GM23338 (cell line): ENCODE results near the gene SLC9A8. TPM values are rescaled to one million over a fixed set of nuclear protein-coding genes. Genes with fewer than 3 reads are reported as not detected.
A peak's percentile ranks its signal among the peaks of the same experiment; 100 is the strongest.

Source experiments
- ATAC-seq: fragments of 200-7000 bp; cut with Tn5 transposase; 3 replicates; pipeline ENCODE4 v1.9.1; 2020
- DNase-seq: peaks from one replicate; pipeline ENCODE4 v3.0.0-alpha.2; 2015; ENCODE audit warnings: low spot score
- H2AFZ ChIP-seq: fragments of 200-600 bp; sonication (generic); 2 replicates; pipeline ENCODE4 v1.8.0; 2016; ENCODE audit warnings: antibody characterized with exemption, mild to moderate bottlenecking, moderate library complexity
- H3F3A ChIP-seq: fragments of 200-600 bp; sonication (generic); replicated peaks from 2 replicates; pipeline ENCODE4 v1.8.0; 2017; ENCODE audit warnings: antibody characterized with exemption, mixed run types, low read depth
- H3K27ac ChIP-seq: fragments of 200-600 bp; sonication (generic); 2 replicates; pipeline ENCODE4 v1.6.1; 2016; ENCODE audit warnings: low read depth
- H3K27me3 ChIP-seq: fragments of 200-600 bp; sonication (generic); 2 replicates; pipeline ENCODE4 v1.8.0; 2016; ENCODE audit warnings: mild to moderate bottlenecking, mixed run types, moderate library complexity; ENCODE audit not compliant: insufficient read depth
- H3K36me3 ChIP-seq: fragments of 200-600 bp; sonication (generic); 2 replicates; pipeline ENCODE4 v1.8.0; 2016; ENCODE audit warnings: mild to moderate bottlenecking; ENCODE audit not compliant: insufficient read depth
- H3K4me1 ChIP-seq: fragments of 200-600 bp; sonication (generic); 2 replicates; pipeline ENCODE4 v1.8.0; 2016; ENCODE audit warnings: mild to moderate bottlenecking, moderate library complexity; ENCODE audit not compliant: insufficient read depth
- H3K4me2 ChIP-seq: fragments of 200-600 bp; sonication (generic); 2 replicates; pipeline ENCODE4 v1.7.1; 2017; ENCODE audit warnings: mixed run types
- H3K4me3 ChIP-seq: fragments of 200-600 bp; sonication (generic); 2 replicates; pipeline ENCODE4 v1.6.1; 2016; ENCODE audit warnings: mixed run types
- H3K79me2 ChIP-seq: fragments of 200-600 bp; sonication (generic); replicated peaks from 2 replicates; pipeline ENCODE4 v1.8.0; 2017; ENCODE audit warnings: mild to moderate bottlenecking; ENCODE audit not compliant: insufficient read depth
- H3K9me2 ChIP-seq: fragments of 200-600 bp; sonication (generic); 2 replicates; pipeline ENCODE4 v1.8.0; 2017; ENCODE audit not compliant: insufficient read depth
- H4K20me1 ChIP-seq: fragments of 200-600 bp; sonication (generic); replicated peaks from 2 replicates; pipeline ENCODE4 v1.8.0; 2017; ENCODE audit warnings: mild to moderate bottlenecking; ENCODE audit not compliant: insufficient read depth
- H3K27ac Mint-ChIP-seq: 2 replicates; pipeline ENCODE4 v1.8.0; 2020; ENCODE audit warnings: inconsistent platforms, mild to moderate bottlenecking, moderate library complexity, mixed read lengths
- H3K27me3 Mint-ChIP-seq: 3 replicates; pipeline ENCODE4 v1.8.0; 2022; ENCODE audit warnings: low read depth, mild to moderate bottlenecking, moderate library complexity, mixed read lengths, inconsistent platforms; ENCODE audit not compliant: insufficient read depth, poor library complexity
- H3K36me3 Mint-ChIP-seq: 3 replicates; pipeline ENCODE4 v1.8.0; 2021; ENCODE audit warnings: low read depth, mild to moderate bottlenecking, inconsistent platforms, moderate library complexity, mixed read lengths
- H3K4me1 Mint-ChIP-seq: 3 replicates; pipeline ENCODE4 v1.8.0; 2020; ENCODE audit warnings: mild to moderate bottlenecking, inconsistent platforms, mixed read lengths
- H3K4me3 Mint-ChIP-seq: 3 replicates; pipeline ENCODE4 v1.8.0; 2021; ENCODE audit warnings: moderate library complexity, mild to moderate bottlenecking, inconsistent platforms, mixed read lengths
- H3K9me3 Mint-ChIP-seq: 3 replicates; pipeline ENCODE4 v1.8.0; 2020; ENCODE audit warnings: moderate library complexity, mild to moderate bottlenecking, inconsistent platforms, mixed read lengths
- CREB1 ChIP-seq: fragments of 250-450 bp; sonication (Bioruptor Pico); IDR thresholded peaks from 2 replicates; pipeline ENCODE4 v1.5.0; 2020; ENCODE audit warnings: low read depth, mild to moderate bottlenecking, moderate library complexity
- EZH2 ChIP-seq: fragments of 200-600 bp; sonication (generic); IDR thresholded peaks from one replicate; pipeline ENCODE4 v1.8.0; 2017; ENCODE audit warnings: antibody characterized with exemption, mild to moderate bottlenecking, low read depth; ENCODE audit not compliant: unreplicated experiment
- EZH2phosphoT487 ChIP-seq: fragments of 200-600 bp; sonication (generic); IDR thresholded peaks from one replicate; pipeline ENCODE4 v1.8.1; 2018; ENCODE audit warnings: antibody characterized with exemption; ENCODE audit not compliant: unreplicated experiment
- JUNB ChIP-seq: IDR thresholded peaks from one replicate; pipeline ENCODE4 v1.6.1; 2016; ENCODE audit warnings: antibody characterized with exemption; ENCODE audit not compliant: unreplicated experiment
- POLR2AphosphoS5 ChIP-seq: IDR thresholded peaks from 2 replicates; pipeline ENCODE4 v1.6.1; 2016; ENCODE audit warnings: antibody characterized with exemption, low read depth
- STAT1 ChIP-seq: IDR thresholded peaks from one replicate; pipeline ENCODE4 v1.6.1; 2016; ENCODE audit warnings: antibody characterized with exemption; ENCODE audit not compliant: unreplicated experiment
- ZNF331 ChIP-seq: fragments of 250-450 bp; sonication (Bioruptor Pico); IDR thresholded peaks from 2 replicates; pipeline ENCODE4 v1.5.0; 2020; ENCODE audit warnings: low read depth, mild to moderate bottlenecking, moderate library complexity
- polyA plus RNA-seq: library from polyadenylated mRNA; unstranded; fragments of >200 nt; fragmentation: Nextera tagmentation; extraction: Ambion mirVana; gene quantifications from 2 replicates; pipeline ENCODE4 v1.2.1, GENCODE V29; 2016
- total RNA-seq: library from RNA; depleted of rRNA; stranded (reverse); fragments of >200 nt; shearing (Covaris generic); gene quantifications from 2 replicates; pipeline ENCODE4 v1.2.3, GENCODE V29; 2014
- TF ChIP-seq, protein P1 (sequence below): IDR thresholded peaks from one replicate; pipeline ENCODE4 v1.6.1; 2018; ENCODE audit warnings: antibody characterized with exemption; ENCODE audit not compliant: unreplicated experiment
- TF ChIP-seq, protein P2 (sequence below): IDR thresholded peaks from 2 replicates; pipeline ENCODE4 v1.6.1; 2016; ENCODE audit warnings: antibody characterized with exemption
- TF ChIP-seq, protein P3 (sequence below), 2 experiments: fragments of 200-600 bp in 1 of 2; sonication (generic) in 1 of 2; conservative IDR thresholded peaks; 2 replicates each; pipeline versions ENCODE4 v1.5.1 to v1.6.1; 2016 to 2017; ENCODE audit warnings: antibody characterized with exemption in 2 of 2, low read depth in 2 of 2, mild to moderate bottlenecking in 2 of 2, moderate library complexity in 1 of 2

SLC9A8 gene
- total and polyA plus RNA-seq, 2 experiments from 2014 or later: 2.6 to 6.4 TPM

DNA sequence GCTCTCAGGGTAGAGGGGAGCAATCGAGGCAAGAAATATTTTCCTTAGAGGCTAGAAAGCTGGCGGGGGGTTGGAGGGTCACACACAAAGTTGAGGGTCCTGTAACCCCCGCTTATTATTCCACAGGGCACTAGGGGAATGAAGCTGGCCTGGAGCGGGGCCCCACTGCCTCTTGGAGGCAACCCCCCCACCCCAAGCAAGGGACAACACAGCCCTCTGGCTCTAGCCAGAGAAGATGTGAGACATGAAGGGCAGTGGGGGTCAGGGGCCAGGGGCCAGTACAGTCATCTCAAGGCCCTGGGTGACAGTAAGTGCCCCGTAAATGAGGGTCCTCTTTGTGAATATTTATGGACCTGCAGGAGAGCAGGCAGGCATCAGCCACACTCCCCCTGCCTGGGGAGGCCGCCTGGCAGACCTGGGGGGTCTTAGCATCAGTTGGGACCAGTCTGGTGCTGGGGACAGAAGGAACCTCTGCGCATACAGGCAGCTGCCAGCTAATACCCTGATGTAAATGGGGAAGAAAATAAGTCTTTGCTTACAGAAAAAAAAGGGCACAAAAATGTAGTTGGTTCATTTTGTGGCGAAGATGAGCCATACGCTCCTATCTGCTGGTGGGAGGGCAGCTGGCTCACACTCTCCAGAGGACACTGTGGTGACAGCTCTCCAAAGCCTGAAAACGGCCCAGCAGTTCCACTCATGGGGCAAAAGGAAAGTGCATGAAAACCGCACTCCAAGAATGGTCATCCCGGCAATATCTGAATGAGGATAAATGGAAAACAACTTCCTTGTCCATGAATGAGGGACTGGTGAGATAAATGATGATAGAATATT, 80.8 kb downstream of the SLC9A8 start:
- no peak overlapping the region for H2AFZ ChIP-seq
- no peak overlapping the region for H3K4me3 ChIP-seq
- H3K9me2 ChIP-seq: no peaks in the 10 kb centered on the region
- no peaks in the 10 kb centered on the region for H3K27me3 ChIP-seq
- Mint-ChIP-seq H3K4me3 (no peak overlapping the region; the same call in 2 of the 3 replicates), H3K4me1 (peaks cover 33% of the 10 kb centered on the region), H3K36me3 (no peaks in the 10 kb centered on the region), H3K9me3 (no peaks in the 10 kb centered on the region), H3K27ac (peak overlapping the region; percentile 68; the same call in 1 of the 2 replicates), H3K27me3 (peaks cover 17% of the 10 kb centered on the region)
- H4K20me1 ChIP-seq: no peaks in the 10 kb centered on the region
- H3K79me2 ChIP-seq: no peaks in the 10 kb centered on the region
- peaks cover 10% of the 10 kb centered on the region for H3K4me1 ChIP-seq
- no peak for DNase-seq
- H3F3A ChIP-seq: no peaks in the 10 kb centered on the region
- ATAC-seq: no peak
- H3K36me3 ChIP-seq: no peaks in the 10 kb centered on the region
- TF ChIP-seq ZNF331 (CRISPR knock-in tag) (no peak), CREB1 (CRISPR knock-in tag) (no peak), JUNB (no peak), EZH2 (no peak), EZH2phosphoT487 (no peak), STAT1 (no peak), POLR2AphosphoS5 (no peak)
- TF ChIP-seq, protein P1, sequence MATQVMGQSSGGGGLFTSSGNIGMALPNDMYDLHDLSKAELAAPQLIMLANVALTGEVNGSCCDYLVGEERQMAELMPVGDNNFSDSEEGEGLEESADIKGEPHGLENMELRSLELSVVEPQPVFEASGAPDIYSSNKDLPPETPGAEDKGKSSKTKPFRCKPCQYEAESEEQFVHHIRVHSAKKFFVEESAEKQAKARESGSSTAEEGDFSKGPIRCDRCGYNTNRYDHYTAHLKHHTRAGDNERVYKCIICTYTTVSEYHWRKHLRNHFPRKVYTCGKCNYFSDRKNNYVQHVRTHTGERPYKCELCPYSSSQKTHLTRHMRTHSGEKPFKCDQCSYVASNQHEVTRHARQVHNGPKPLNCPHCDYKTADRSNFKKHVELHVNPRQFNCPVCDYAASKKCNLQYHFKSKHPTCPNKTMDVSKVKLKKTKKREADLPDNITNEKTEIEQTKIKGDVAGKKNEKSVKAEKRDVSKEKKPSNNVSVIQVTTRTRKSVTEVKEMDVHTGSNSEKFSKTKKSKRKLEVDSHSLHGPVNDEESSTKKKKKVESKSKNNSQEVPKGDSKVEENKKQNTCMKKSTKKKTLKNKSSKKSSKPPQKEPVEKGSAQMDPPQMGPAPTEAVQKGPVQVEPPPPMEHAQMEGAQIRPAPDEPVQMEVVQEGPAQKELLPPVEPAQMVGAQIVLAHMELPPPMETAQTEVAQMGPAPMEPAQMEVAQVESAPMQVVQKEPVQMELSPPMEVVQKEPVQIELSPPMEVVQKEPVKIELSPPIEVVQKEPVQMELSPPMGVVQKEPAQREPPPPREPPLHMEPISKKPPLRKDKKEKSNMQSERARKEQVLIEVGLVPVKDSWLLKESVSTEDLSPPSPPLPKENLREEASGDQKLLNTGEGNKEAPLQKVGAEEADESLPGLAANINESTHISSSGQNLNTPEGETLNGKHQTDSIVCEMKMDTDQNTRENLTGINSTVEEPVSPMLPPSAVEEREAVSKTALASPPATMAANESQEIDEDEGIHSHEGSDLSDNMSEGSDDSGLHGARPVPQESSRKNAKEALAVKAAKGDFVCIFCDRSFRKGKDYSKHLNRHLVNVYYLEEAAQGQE: no peak
- TF ChIP-seq, protein P2, sequence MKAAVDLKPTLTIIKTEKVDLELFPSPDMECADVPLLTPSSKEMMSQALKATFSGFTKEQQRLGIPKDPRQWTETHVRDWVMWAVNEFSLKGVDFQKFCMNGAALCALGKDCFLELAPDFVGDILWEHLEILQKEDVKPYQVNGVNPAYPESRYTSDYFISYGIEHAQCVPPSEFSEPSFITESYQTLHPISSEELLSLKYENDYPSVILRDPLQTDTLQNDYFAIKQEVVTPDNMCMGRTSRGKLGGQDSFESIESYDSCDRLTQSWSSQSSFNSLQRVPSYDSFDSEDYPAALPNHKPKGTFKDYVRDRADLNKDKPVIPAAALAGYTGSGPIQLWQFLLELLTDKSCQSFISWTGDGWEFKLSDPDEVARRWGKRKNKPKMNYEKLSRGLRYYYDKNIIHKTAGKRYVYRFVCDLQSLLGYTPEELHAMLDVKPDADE: no peak
- TF ChIP-seq, protein P3, sequence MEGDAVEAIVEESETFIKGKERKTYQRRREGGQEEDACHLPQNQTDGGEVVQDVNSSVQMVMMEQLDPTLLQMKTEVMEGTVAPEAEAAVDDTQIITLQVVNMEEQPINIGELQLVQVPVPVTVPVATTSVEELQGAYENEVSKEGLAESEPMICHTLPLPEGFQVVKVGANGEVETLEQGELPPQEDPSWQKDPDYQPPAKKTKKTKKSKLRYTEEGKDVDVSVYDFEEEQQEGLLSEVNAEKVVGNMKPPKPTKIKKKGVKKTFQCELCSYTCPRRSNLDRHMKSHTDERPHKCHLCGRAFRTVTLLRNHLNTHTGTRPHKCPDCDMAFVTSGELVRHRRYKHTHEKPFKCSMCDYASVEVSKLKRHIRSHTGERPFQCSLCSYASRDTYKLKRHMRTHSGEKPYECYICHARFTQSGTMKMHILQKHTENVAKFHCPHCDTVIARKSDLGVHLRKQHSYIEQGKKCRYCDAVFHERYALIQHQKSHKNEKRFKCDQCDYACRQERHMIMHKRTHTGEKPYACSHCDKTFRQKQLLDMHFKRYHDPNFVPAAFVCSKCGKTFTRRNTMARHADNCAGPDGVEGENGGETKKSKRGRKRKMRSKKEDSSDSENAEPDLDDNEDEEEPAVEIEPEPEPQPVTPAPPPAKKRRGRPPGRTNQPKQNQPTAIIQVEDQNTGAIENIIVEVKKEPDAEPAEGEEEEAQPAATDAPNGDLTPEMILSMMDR (conservative IDR thresholded peaks at IDR 0.05; ENCODE audit: low read depth in 2 of 2): no peak
- H3K4me2 ChIP-seq: no peak overlapping the region
- no peak overlapping the region for H3K27ac ChIP-seq
